GM18511 (cell line): Measurements from ENCODE around the gene ACOXL.
"Not testable (repeated sequence)": the region's sequence is repeated elsewhere in the genome, so short reads cannot be mapped to it uniquely, and the experiment has no call there.

Experiments used
- ATAC-seq: cut with Tn5 transposase; IDR thresholded peaks from one replicate; pipeline ENCODE4 v1.9.1; 2021; ENCODE audit warnings: mild to moderate bottlenecking, moderate library complexity; ENCODE audit not compliant: unreplicated experiment

The ACOXL gene

DNA sequence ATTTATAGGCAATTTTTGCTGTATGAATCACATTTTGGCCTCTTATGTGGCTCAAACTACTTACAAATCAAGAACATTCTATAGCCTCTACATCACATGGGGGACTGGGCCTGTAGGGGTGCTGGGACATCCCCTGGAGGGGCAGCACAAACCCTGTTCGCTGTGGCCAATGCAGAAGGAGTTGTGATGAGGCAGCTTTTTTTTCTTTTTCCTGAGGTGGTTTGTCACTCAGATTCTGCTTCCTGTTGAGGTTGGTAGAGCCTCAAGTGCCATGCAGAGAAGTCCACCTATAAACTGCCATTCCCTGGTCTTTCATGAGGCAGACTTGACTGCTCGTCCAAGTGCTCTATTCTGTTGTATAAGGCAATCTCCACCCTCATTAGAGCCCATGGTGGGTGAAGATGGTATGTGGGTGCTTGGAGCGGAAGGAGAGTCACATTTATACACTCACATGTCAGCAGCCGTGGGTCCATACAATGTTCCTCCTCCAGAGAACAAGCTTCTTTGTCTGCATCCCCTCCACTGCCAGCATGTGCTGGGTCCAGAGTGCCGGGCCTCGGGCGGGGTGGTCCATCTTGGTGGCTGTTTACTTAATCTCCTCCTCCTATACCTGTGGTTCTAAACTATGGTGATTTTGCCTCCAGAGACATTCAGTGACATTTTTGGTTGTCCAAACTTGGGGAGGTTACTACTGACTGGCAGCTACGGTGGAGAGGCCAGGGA, 120.3 kb downstream of the ACOXL start:
- ATAC-seq = no peak

GRCh38 chr2:110853516-110853915, 121.1 kb downstream of the ACOXL start:
- ATAC-seq = no peak

- no peak for ATAC-seq
Measured at GRCh38 chr2:110853948-110854347, 121.6 kb downstream of the ACOXL start.

DNA sequence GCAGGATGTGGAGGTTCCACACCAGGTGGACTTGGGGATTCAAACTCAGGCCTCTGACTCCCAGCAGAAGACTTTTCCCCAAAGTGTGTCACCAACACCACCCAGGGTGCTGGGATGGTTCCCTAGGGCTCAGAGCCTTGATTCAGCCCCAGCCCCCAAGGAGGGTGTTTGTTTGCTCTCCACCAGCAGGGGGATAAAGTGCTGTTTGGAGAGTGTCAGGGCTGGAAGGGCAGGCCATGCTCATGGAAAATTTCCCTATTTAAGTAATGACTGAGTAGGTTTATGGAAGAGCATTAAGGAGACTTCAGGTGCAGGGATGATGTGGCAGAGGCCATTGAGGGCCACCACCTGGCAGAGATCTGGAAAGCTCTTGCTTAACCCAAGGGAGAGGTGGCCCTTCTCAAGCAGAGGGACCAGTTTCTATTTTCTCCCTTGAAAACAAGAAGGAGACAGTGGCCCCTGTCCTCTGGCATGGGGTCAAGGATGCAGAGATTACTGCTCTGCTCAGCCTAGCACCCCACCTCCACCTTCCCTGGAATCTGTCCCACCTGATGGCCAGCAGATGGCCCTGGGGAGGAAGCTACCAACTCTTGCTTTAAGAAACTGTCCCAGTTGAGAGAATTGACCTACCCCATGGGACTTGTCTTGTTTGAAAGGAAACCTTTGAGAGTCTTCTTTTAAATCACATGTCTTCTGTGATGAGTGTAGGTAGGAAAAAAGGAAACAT, 122.1 kb downstream of the ACOXL start:
- no peak for ATAC-seq

DNA sequence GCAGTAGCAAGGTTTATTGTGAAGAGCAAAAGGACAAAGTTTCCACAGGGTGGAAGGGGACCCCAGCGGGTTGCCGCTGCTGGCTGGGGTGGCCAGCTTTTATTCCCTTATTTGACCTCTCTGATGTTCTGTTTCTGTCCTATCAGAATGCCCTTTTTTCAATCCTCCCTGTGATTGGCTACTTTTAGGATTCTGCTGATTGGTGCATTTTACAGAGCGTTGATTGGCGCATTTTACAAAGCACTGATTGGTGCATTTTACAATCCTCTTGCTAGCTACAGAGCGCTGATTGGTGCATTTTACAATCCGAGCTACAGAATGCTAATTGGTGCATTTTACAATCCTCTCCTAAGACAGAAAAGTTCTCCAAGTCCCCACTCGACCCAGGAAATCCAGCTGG, 123.5 kb downstream of the ACOXL start:
- not testable (repeated sequence) for ATAC-seq

GRCh38 chr2:110858135-110858725, 125.9 kb downstream of the ACOXL start:
- ATAC-seq = peak; percentile 93

GRCh38 chr2:110858993-110859701, 126.8 kb downstream of the ACOXL start:
- ATAC-seq = no peak

GRCh38 chr2:110860630-110861029, 128.3 kb downstream of the ACOXL start:
- no peak for ATAC-seq

GRCh38 chr2:110861616-110862260, 129.4 kb downstream of the ACOXL start:
- ATAC-seq = no peak

DNA sequence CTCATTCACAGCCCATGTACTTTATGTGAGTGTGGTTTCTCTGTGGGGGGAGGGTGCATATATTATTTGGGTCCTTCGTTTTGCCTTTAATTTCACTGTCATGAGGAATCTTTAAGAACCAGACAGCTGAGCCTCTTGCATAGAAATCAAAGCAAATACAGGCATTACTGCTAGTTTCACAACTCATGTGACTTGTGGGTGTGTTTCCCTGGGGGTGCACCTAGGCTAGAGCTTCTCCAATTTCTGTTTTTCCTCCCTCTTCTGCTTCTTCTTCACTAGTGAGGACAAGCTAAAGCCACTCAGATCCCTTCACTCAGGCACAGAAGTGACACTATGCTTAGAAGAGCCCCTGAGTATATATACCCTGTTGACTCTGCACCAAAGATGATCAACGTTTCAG, 131.4 kb downstream of the ACOXL start:
- ATAC-seq = no peak

GRCh38 chr2:110864176-110864575, 131.8 kb downstream of the ACOXL start:
- no peak for ATAC-seq

GRCh38 chr2:110864731-110865130, 132.4 kb downstream of the ACOXL start:
- no peak for ATAC-seq

DNA sequence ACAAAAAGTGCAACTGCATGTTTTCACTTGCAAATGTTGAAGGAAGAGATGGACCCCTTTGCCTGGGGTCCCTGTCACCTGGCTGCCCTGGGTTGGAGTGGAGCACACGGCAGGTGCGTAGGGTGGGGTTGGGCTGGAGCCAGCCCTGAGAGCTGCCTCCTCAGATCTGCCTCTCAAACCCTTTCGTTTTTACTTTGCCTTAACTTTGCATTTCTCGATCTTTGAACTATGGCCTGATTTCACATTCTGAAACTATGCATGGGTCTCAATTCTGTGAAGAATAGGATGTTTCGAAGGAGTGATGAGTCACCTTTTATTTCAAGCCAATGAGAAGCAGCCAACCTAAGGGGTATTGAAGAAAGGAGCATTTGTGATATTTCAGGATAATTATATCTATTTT, 132.8 kb downstream of the ACOXL start:
- ATAC-seq = peak; percentile 96

GRCh38 chr2:110866045-110866444, 133.7 kb downstream of the ACOXL start:
- ATAC-seq = no peak

DNA sequence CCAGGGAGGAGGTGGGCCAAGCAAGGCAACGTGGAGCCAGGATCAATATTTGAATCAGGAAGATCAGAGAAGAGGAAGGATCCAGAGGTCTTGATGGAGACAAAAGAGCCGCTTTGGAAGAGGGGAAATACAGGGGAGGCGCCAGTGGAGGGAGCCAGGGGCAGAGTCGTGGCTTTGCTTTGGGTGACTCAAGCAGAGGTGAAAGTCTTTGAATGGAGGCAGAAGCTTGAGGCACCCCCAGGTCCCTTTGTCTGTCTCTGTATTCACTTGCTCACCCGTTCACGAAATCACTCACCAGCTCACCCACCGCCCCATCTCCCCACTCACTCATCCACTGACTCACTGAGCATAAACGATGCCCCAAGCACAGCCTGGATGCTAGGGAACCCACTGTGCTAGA, 134.1 kb downstream of the ACOXL start:
- no peak for ATAC-seq

DNA sequence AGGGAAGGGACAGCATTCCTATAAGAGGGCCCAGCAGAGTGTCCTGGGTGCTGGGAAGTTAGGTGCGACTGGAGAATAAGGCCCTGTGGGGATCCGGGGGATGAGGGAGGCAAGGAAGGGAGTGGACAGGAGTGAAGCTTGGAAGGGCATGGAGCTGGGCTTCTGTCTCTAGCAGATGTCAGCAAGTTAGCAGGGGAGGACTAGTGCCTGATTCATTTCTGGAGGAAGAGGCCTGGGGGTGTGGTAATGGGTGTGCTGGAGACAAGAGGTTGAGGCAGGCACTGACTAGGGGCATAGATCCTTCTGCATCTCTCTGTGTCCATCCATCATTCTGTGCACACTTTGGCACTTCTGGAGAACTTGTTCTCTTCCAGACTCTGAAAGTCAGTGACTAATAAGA, 134.7 kb downstream of the ACOXL start:
- ATAC-seq = no peak

DNA sequence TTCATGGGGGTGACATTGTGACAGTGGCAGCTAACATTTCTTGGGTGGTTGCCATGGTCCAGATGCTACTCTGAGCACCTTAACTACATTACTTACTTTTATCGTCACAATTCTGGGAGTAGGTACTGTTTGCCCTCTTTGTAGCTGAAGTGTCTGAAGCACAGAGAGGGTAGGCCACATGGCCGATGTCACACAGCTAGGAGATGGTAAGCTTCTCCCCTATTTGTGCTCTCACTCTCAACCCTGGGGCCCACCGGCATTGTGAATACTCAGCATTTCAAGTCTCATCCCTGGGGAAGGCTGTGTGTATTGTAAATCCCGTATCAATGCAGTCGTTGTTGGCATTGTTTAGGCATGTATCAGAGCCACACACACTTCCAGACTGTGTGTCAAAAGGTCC, 136.6 kb downstream of the ACOXL start:
- ATAC-seq = no peak

DNA sequence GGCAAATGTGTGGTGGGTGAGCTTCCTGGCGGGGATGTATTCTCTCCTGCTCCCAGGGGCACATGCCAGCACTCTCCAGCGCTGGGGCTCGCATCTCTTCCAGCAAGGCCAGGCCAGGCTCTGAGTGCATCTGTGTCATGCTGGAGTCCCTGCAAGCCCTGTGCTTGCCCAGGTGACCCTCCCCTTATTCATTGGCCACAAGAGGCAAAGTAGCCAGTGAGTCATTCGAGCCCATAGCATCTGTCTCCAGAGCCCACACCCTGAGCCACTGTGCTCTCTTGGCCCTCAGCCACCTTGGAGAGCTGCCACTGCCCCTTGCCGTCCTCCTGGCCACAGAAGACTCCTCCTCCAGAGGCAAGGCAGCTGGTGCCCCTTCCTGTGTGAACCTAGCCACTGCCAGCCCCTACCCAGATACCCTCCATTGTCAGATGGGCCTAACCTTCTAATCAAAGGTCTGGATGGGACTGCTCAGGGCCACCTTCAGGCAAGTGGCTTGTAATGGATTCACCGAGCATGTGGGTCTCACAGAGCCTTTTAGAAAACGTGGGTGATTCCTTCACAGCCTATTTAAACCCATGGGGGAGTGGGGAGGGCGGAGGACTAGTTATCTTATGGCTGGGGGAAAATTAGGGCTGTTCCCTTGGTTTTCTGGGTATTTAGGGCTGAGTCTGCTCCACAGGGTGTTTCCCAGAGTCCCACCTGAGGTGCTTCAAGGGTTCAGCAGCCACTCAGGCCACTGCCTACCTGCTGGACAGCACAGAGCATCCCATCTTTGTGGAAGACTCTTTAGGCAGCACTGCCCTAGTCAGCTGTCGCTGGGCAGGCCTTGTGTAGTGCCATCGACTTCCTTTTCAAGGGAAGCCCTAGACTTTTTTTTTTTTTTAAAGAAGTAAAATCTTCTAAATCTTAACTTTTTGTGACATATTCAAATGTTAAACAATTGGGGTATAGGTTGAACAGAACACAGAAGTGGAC, 137.4 kb downstream of the ACOXL start:
- ATAC-seq = no peak

- no peak for ATAC-seq
Measured at GRCh38 chr2:110870545-110870944, 138.2 kb downstream of the ACOXL start.

DNA sequence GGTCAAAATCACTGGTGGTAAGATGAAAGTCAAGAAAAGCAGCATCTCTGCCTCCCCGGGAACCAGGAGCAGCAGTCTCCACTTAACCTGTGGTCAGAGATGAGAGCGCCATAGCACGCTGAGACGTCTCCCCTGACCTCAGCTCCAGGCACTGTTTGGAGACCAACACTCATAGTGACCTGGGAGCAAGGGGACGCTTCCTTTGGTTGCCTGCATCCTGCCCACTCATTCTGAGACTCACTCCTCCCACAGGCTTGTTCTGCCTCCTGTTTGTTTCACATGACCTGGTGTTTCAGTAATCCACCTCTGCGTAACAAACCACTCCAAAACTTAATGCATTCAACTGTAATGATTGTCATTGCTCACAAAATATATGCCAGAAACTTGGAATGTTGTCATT, 139.3 kb downstream of the ACOXL start:
- ATAC-seq = no peak
